GM23338 (cell line): ENCODE data around the gene USP51.

Source experiments
- CREB1 ChIP-seq: fragments of 250-450 bp; sonication (Bioruptor Pico); IDR thresholded peaks from 2 replicates; pipeline ENCODE4 v1.5.0; 2020; ENCODE audit warnings: low read depth, mild to moderate bottlenecking, moderate library complexity
- CTCF ChIP-seq, 2 experiments: fragments of 200-600 bp in 1 of 2; sonication (generic) in 1 of 2; conservative IDR thresholded peaks; 2 replicates each; pipeline versions ENCODE4 v1.5.1 to v1.6.1; 2016 to 2017; ENCODE audit warnings: antibody characterized with exemption in 2 of 2, low read depth in 2 of 2, mild to moderate bottlenecking in 2 of 2, moderate library complexity in 1 of 2
- ETS1 ChIP-seq: IDR thresholded peaks from 2 replicates; pipeline ENCODE4 v1.6.1; 2016; ENCODE audit warnings: antibody characterized with exemption
- EZH2 ChIP-seq: fragments of 200-600 bp; sonication (generic); IDR thresholded peaks from one replicate; pipeline ENCODE4 v1.8.0; 2017; ENCODE audit warnings: antibody characterized with exemption, mild to moderate bottlenecking, low read depth; ENCODE audit not compliant: unreplicated experiment
- EZH2phosphoT487 ChIP-seq: fragments of 200-600 bp; sonication (generic); IDR thresholded peaks from one replicate; pipeline ENCODE4 v1.8.1; 2018; ENCODE audit warnings: antibody characterized with exemption; ENCODE audit not compliant: unreplicated experiment
- POLR2AphosphoS5 ChIP-seq: IDR thresholded peaks from 2 replicates; pipeline ENCODE4 v1.6.1; 2016; ENCODE audit warnings: antibody characterized with exemption, low read depth
- REST ChIP-seq: IDR thresholded peaks from one replicate; pipeline ENCODE4 v1.6.1; 2018; ENCODE audit warnings: antibody characterized with exemption; ENCODE audit not compliant: unreplicated experiment
- ZNF114 ChIP-seq: fragments of 250-450 bp; sonication (Bioruptor Pico); IDR thresholded peaks from 2 replicates; pipeline ENCODE4 v1.5.0; 2020; ENCODE audit warnings: mild to moderate bottlenecking, moderate library complexity
- ZNF331 ChIP-seq: fragments of 250-450 bp; sonication (Bioruptor Pico); IDR thresholded peaks from 2 replicates; pipeline ENCODE4 v1.5.0; 2020; ENCODE audit warnings: low read depth, mild to moderate bottlenecking, moderate library complexity
- ZNF462 ChIP-seq: fragments of 250-450 bp; sonication (Bioruptor Pico); IDR thresholded peaks from 2 replicates; pipeline ENCODE4 v1.5.0; 2020; ENCODE audit warnings: mild to moderate bottlenecking, moderate library complexity

- TF ChIP-seq EZH2phosphoT487: no peak
- no peak for TF ChIP-seq CTCF (conservative IDR thresholded peaks at IDR 0.05; ENCODE audit: low read depth in 2 of 2)
- no peak for TF ChIP-seq ZNF331 (CRISPR knock-in tag)
- no peak for TF ChIP-seq ZNF462 (CRISPR knock-in tag)
- TF ChIP-seq EZH2: no peak
- no peak for TF ChIP-seq ETS1
- TF ChIP-seq POLR2AphosphoS5: no peak
- no peak for TF ChIP-seq ZNF114
- no peak for TF ChIP-seq REST
- no peak for TF ChIP-seq CREB1 (CRISPR knock-in tag)
Measured at GRCh38 chrX:55490974-55491373, 1.3 kb upstream of the USP51 start.
